Stimulated activated CD8-positive, alpha-beta memory T cell treated with anti-CD3 and anti-CD28 coated beads, Interleukin-15, amount 100 ng/mL, for 24 hours (primary cell): ENCODE data around the gene DND1.
"Not testable (repeated sequence)": the region's sequence is repeated elsewhere in the genome, so short reads cannot be mapped to it uniquely, and the experiment has no call there.

Source experiments
- DNase-seq: peaks from one replicate; pipeline ENCODE4 v3.0.0-alpha.2; 2020; ENCODE audit warnings: low read depth

DND1 gene

DNA sequence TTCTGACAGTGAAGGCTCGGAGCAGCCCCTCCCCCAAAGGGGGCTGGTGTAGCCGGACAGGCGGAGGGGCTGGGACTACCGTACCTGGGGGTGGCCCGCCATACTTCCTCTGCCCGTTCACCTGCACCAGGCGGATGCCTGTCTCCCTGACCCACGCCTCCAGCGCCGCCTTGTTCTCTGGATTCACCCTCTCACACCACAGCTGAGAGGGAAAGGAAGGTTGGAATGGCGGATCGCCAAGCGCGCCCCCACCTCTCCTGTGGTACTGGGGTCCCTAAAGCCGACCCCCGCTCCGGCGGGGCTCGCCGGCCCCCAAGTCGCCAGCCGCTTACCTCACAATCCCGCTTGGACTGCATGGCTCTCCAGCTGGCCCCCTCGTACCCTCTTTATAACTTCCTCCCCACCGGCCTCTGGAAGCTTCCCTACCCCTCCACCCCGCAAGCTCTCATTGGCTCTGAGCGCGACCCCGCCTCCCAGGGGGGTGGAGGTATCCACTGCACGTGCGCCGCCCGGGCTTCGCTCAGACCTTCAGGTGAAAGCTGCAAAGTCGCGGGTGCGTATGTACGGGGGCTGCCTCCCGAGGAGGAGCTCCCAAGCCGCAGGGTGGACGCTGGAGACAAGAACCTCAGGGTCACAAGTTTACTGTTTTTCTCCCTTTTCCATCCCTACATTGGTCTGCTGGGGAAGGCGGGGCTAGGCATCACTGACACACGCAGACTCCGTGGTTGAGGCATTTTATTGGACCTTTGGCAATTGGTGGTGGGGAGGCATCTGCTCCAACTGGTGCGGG is at the start of gene DND1:
Gene DND1, minus strand, starts transcription at position 390 of the 790 bp plus-strand sequence. Its CDS starts 34 bp downstream, at position 356.
- no peak for DNase-seq

DNA sequence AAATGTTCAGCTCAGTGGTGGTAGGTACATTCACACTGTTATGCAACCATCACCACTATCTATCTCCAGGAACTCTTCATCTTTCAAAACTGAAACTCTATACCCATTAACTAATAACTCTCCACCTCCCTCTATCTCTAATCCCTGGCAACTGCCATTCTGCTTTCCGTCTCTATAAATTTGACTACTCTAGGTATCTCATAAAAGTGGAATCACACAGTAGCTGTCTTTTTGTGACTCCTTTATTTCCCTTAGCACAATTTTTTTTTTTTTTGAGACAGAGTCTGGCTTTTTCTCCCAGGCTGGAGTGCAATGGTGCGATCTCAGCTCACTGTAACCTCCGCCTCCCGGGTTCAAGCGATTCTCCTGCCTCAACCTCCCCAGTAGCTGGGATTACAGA is 48.0 kb upstream of the DND1 start:
- DNase-seq, result not testable (repeated sequence)

DNA sequence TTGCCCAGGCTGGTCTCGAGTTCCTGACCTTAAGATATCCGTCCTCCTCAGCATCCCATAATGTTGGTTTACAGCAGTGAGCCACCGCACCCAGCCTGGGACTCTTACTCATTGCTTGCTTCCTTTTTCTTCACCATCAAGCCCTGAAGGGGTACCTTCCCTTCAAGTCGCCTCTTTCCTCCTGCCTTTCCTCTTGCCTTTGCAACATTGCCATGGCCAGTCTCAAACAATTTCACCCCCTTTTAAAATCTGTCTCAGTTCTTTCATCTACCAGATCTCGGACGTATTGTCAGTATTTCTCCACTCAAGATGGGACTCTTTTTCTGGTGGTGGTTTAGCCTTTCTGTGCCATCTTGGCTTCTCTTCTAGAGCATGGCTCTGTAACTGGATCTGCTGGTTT is 47.4 kb upstream of the DND1 start:
- DNase-seq, result not testable (repeated sequence)

DNA sequence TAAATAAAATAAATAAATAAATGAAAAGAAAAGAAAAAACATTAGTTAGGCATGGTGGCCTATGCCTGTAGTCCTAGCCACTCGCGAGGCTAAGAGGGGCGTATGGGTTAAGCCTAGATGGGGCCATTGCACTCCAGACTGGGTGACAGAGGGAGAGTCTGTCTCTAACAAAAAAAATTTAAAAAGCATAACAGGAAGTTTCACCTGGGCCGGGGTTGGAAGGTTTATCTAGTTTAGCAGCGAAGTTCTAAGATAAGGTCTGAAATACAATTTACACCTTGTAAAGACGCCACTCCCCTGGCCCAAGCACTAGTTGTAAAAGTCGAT is 44.9 kb upstream of the DND1 start:
- DNase-seq, result no peak

DNA sequence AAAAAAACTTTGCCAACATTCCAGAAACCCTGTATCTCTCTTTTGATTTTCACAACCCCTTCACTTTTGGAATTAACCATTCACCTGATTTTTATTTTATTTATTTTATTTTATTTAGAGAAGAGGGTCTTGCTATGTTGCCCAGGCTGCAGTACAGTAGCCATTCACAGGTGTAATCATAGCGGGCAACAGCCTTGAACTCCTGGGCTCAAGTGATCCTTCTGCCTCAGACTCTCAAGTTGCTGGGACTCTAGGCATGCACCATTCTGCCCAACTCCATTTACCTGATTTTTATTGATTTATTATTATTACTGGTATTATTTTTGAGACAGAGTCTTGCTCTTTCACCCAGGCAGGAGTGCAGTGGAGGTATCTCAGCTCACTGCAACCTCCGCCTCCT is 42.9 kb upstream of the DND1 start:
- not testable (repeated sequence) for DNase-seq

DNA sequence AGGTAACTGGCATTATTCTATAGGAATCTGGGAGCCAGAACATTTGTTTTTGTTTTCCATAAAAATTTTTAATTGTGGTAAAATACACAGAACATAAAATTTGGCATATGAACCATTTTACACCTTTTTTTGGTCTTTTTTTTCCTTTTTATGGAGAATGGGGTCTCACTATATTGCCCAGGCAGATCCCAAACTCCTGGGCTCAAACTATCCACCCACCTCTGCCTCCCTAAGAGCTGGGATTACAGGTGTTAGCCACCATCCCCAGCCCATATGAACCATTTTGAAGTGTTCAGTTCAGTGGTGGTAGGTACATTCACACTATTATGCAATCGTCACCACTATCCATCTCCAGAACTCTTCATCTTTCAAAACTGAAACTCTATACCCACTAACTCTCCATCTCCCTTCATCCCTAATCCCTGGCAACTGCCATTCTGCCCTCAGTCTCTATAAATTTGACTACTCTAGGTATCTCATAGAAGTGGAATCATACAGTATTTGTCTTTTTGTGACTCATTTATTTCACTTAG is 40.3 kb upstream of the DND1 start:
- no peak for DNase-seq

DNA sequence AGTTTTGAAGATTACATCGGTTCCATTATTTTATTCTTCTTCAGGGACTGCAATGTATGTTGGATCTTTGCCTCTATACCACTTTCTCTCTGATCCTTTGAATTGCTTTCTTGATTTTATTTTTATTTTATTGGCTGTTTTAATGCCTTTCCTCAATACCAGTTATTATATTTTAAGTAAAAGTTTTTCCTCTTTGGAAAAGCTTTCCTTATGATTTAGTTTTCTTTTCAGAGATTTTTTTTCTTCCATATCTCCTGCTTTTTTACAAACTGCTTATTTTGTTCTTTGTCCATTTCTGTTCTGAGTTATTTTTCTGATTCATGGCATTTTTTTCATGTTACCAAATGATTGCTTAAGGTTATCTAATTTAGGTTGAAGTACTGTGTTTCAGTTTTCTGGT is 38.4 kb upstream of the DND1 start:
- no peak for DNase-seq

DNA sequence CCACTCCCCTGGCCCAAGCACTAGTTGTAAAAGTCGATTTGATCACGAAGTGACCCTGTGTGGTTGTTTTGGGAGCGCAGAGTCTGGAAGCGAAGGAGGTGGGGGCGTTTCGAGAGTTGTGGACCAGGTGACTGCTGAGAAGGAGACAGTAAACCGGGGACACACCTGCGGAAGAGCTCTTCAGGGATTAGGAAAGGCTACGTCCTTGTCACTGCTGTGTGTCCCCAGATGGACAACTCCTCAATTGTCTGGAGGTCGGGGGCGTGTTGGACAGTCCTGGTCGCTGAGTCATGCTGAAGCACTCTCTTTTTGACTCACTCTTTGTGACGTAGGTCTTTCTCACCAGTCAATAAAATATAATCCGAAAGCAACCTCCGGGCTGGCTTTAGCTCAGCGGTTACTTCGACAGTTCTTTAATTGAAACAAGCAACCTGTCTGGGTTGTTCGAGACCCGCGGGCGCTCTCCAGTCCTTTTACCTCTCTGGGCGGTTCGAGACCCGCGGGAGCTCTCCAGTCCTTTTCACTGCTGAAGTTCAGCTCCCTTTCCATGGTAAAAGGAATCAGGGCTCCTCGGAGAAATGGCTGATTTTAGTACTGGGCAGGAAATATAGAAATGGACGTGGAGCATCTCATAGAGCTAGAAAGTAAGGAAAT is 37.6 kb upstream of the DND1 start:
- peak; percentile 63 for DNase-seq

DNA sequence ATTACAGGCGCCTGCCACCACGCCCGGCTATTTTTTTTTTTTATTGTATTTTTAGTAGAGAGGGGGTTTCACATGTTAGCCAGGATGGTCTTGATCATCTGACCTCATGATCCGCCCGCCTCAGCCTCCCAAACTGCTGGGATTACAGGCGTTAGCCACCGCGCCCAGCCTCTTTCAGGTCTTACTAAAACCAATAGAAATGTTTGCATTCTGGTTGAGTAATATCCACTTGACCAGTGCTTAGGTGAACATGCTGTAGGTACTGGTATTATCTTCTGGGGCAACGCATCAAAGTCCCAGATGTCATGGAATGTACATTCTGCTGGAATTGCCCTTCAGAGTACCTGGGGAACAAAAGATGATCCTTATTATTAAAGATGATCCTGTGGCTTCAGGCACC is 35.4 kb upstream of the DND1 start:
- DNase-seq, result not testable (repeated sequence)

DNA sequence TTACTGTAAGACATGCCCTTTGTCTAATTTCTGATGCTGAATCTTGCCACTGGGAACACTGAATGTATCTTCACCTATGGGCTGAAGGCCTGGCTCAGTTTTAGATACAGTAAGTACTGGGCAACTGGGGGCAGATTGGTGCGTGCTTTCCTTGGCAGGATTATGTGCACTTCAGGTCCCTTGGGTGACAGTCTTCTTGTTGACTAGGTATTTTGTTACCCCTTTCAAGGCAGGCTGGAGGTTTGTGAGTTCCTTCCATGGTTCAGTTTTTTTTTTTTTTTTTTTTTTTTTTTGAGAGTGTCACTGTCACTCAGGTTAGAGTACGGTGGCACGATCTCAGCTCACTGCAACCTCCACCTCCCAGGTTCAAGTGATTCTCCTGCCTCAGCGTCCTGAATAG is 34.4 kb upstream of the DND1 start:
- no peak for DNase-seq

DNA sequence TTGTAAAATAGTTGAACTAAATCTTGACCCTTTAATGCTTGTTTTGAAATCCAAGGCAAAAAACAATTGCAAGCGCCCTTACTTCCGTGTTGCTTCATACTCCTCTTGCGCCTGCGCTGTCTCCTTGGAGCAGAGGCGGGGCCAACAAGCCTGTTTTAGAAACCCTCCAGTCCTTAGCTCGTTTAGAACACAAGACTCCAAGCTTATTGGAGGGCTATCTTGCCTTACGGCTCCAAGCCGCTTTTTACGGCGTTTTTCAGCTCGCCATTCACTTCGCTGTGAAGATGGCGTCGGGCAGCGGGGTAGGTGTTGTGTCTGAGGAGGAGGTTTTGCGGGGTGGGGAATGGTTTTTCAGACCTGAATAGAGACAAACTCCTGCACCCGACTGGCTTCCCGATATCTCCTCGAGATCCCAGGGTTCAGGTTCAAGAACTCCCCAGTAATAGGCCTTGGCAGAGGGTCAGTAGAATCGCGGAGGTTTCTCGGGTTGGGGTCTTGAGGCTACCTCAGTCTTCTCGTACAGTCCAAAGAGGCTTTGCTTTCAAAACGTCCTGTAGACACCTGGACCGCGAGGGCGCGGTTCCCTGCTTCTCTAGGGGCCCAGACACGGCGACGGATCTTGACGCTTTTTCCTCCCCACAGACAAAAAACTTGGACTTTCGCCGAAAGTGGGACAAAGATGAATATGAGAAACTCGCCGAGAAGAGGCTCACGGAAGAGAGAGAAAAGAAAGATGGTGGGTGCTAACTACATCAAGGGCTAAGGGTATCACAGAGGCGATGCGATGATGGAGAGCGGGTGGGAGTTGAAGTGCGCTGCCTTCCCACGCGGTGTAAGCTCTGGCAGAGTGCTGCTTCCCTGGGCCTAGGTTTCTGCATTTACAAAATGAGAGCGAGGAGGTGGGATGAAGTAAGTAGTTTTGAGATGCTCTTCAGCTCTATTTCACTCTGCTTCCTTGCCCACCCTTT is 27.1 kb upstream of the DND1 start, which contains the start of gene ZMAT2:
Gene ZMAT2, plus strand, starts transcription at position 271 of the 968 bp plus-strand sequence. Its CDS starts 14 bp downstream, at position 285.
- DNase-seq, result peak; percentile 69

DNA sequence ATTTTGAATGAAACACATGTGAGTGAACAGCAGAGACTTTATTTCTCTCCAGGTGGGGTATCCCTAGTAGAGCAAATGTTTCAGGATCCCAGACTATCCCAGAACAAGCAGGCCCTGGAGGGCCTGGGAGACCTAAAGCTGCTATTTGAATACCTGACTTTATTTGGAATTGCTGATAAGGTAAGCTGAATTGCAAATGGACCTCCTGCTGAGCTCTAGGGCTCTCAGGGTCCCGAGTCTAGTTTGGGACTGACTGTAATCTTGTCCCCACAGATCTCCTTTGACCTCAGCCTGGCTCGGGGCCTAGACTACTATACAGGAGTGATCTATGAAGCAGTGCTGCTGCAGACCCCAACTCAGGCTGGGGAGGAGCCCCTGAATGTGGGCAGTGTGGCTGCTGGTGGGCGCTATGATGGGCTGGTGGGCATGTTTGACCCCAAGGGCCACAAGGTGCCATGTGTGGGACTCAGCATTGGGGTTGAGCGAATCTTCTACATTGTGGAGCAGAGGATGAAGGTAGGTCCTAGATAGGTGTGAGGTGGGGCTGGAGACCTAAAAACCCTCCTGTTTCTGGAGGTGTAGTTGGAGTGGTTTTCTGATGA is 23.6 kb upstream of the DND1 start:
- no peak for DNase-seq

DNA sequence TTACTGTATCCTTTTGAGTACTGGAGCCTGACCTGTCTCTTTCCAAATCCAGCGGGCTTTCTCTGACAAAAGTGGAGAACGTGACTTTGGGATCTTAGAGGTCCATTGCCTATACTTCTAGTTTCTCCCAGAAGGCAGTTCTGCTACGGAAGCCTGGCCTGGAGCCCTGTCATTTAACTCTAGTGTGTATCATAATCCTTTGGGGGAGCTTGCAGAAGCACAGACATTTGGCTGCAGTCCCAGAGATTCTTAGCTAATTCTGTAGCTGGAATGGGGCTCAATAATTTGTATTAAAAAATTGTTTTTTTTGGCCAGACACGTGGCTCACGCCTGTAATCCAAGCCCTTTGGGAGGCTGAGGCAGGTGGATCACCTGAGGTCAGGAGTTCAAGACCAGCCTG is 20.9 kb upstream of the DND1 start:
- DNase-seq, result no peak

DNA sequence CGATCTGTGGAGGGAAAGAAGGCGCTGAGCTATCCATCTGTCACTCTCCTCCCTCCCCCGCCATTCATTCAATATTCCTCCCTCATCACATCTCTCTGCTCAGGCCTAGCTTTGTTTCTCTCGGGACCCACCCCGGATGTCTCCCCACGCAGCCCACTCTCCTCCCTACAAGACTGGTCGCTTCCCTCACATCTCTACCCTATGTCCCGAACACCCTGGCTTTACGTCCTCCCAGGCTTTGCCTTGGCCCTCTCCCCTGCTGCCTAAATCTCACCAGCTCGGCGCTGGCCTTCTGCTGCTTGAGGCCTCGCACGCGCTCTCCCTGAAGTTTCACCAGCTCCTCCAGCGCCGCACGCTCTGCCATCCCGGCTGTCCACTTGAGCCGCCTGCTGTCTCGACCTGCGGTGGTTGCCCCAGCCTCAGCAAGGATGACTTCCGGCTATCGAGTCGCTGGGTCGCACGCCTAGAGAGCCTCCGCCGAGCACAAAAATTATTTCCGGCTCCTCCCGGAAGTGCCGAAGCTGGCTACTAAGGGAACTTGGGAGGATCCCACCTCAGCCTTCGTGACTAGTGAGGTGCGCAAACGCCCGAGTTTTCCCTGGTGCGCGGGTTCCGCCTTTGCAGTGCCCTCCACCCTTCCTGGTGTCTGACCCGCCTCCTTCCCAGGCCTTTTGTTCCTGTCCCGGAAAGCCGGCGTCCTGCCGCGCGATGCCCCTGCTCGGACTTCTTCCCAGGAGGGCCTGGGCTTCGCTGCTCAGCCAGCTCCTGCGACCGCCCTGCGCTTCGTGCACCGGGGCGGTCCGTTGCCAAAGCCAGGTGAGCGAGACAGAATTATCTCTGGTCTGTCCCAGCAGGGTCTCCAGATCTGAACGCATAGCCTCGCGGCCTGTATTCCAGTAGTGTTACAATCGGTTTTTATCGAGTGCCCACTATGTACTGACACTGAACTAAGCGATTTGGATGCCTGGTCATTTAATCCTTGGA is 17.9 kb upstream of the DND1 start, which contains the start of the genes HARS1 and HARS2:
Gene HARS1, minus strand, starts transcription at position 430 of the 984 bp plus-strand sequence. Its CDS starts 66 bp downstream, at position 364.
Gene HARS2, plus strand, starts transcription at position 515 of the 984 bp plus-strand sequence. Its CDS starts 194 bp downstream, at position 709.
- DNase-seq, result peak; percentile 59

DNA sequence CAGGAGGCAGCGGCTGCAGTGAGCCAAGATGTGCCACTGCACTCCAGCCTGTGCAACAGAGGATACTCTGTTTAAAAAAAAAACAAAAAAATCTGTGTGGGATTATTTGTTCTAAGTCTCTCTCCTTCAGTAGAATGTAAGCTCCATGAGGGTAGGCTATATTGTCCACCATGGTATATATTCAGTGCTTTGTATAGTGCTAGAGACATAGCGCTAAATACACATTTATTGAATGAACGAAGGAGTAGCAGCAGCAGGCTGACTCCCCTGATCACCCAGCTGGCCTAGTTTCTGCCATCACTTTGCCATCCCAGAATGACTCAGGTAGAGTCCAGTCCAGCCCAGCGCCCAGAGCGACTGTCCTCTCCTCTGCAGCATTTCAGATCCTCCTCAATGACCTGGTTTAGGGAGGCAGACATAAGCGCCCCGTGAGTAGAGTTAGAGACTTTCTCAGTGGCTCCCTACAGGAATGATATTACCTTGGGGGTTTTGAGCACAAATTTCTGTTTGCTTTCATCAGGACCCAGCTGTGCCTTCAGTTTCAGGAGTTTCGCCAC is 17.1 kb upstream of the DND1 start:
- DNase-seq, result no peak

DNA sequence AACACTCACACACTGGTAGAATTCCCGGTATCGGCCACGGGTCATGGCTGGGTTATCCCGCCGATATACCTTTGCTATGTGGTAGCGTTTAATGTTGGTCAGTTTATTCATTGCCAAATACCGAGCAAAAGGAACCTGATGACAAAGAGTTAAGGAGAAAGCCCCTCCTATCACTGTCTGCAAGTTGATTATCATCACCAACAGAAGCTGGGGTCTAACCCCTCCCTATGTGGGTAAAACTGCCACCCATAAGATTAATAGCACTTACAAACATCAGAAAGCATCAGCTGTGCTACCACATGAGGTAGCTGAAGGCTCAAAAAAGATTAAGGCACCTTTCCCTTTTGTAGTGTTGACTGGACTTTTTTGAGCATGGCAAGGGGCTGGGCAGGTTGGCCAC is 5.6 kb upstream of the DND1 start:
- DNase-seq, result no peak

DNA sequence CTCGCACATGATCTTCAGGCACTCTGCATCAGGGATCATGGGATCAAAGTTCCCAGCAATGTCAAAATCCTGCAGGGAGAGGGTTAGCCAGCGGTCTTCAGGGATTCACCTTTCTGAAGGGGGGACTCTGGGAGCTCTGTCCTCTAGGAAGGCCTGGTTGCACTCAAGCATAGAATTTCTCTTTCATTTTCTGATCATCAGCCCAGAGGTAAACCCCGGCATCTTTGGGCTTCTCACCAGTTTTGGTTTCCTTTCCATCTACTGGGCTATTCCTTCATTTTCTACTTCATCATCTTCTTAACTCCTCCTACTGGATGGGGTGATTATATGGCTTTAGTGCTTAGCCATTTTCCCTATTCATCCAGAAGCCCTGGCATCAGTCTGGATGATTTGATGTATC is 4.6 kb upstream of the DND1 start:
- no peak for DNase-seq

DNA sequence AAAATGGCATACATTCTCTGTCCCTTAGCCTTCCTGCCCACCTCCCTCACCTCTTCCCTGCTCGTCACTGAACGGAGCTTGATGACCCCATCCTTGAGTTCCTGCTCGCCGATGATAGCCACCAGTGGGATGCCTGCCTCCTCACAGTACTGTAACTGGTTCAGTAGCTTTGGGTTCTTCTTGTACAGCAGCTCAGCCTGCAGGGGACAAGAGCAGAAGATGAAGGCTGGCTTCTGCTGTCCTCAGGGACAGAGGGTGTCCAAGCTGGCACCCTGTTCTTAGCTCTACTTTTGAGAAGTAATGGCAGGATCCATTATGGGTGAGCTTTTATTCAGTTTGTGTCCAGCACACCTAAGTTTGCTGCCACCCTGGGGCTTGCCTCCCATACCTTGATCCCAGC is 1.3 kb upstream of the DND1 start:
- DNase-seq, result no peak

DNA sequence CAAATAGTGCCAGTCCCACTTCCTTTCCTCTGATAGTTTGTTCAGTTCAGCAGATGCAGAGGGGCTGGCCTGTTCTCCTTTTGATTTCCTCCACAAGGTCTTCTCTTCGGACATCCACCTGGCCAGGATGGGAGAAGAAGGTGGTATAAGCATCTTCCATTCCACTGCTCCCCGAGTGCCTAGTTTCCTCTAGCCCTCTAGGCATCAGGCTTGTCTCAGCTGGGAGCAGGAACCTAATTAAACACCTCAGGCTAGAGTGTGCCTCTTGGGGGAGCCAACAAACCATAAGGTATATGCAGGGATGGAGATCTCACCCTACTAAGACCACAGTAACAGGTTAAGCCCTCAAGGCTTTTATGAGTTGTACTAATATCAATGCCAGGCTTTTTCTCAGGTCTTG is 835 bp upstream of the DND1 start:
- DNase-seq, result no peak
